HFFc6 (cell line): ENCODE measurements around the gene PRMT1. TPM values are rescaled to one million over a fixed set of nuclear protein-coding genes. Genes with fewer than 3 reads are reported as not detected.
A peak's percentile ranks its signal among the peaks of the same experiment; 100 is the strongest.

Experiments
- DNase-seq: peaks from one replicate; pipeline ENCODE4 v3.0.0-alpha.2; 2018
- H3K27ac Mint-ChIP-seq: 2 replicates; pipeline ENCODE4 v1.8.0; 2020; ENCODE audit warnings: mild to moderate bottlenecking, mixed read lengths
- H3K27me3 Mint-ChIP-seq: 2 replicates; pipeline ENCODE4 v1.8.0; 2021; ENCODE audit warnings: mild to moderate bottlenecking, moderate library complexity, mixed read lengths; ENCODE audit not compliant: insufficient read depth
- H3K36me3 Mint-ChIP-seq: 2 replicates; pipeline ENCODE4 v1.8.0; 2021; ENCODE audit warnings: low read depth, mixed read lengths
- H3K4me1 Mint-ChIP-seq: 2 replicates; pipeline ENCODE4 v1.8.0; 2020; ENCODE audit warnings: low read depth, mixed read lengths
- H3K4me3 Mint-ChIP-seq: 2 replicates; pipeline ENCODE4 v1.8.0; 2020; ENCODE audit warnings: mild to moderate bottlenecking, moderate library complexity, mixed read lengths
- H3K9me3 Mint-ChIP-seq: 2 replicates; pipeline ENCODE4 v1.8.0; 2020; ENCODE audit warnings: mild to moderate bottlenecking, mixed read lengths
- total RNA-seq, 6 experiments: library from RNA; stranded (reverse); fragmentation: NEBNext Ultra II Directional; extraction: Animal tissue kit (Norgen Biotek cat#: 25700); gene quantifications; 2 replicates in 1 of 6; 3 replicates in 5 of 6; pipeline ENCODE4 v1.2.3, GENCODE V29; 2021
- TF ChIP-seq, protein P1 (sequence below): fragments of 200-600 bp; sonication (generic); IDR thresholded peaks from 2 replicates; pipeline ENCODE4 v1.5.0; 2021; ENCODE audit warnings: antibody characterized with exemption, mild to moderate bottlenecking

PRMT1 gene
- total RNA-seq, 6 experiments from 2014 or later, result 209 to 226 (median 217) TPM

DNA sequence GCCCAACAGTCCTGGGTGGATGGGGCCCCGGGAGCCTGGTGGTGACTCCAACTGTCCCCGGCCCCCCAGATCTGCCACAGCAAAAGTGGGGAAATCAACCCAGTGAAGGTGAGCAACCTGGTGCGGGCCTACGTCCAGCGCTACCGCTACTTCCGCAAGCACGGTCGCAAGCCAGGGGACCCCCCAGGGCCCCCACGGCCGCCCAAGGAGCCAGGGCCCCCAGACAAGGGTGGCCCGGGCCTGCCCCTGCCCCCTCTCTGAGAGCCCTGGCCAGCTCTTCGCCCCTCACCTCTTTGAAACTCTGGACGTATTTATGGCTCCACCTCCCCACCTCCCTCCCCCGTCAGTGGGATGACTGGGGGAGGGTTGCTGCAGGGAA lies 18.9 kb upstream of the PRMT1 start:
- peaks cover 18% of the 10 kb centered on the region for H3K36me3 Mint-ChIP-seq
- peaks cover 5% of the 10 kb centered on the region for H3K27me3 Mint-ChIP-seq
- H3K9me3 Mint-ChIP-seq, result no peaks in the 10 kb centered on the region
- DNase-seq, result no peak
- no peaks in the 10 kb centered on the region for H3K4me1 Mint-ChIP-seq
- no peak overlapping the region for H3K27ac Mint-ChIP-seq
- TF ChIP-seq, protein P1, sequence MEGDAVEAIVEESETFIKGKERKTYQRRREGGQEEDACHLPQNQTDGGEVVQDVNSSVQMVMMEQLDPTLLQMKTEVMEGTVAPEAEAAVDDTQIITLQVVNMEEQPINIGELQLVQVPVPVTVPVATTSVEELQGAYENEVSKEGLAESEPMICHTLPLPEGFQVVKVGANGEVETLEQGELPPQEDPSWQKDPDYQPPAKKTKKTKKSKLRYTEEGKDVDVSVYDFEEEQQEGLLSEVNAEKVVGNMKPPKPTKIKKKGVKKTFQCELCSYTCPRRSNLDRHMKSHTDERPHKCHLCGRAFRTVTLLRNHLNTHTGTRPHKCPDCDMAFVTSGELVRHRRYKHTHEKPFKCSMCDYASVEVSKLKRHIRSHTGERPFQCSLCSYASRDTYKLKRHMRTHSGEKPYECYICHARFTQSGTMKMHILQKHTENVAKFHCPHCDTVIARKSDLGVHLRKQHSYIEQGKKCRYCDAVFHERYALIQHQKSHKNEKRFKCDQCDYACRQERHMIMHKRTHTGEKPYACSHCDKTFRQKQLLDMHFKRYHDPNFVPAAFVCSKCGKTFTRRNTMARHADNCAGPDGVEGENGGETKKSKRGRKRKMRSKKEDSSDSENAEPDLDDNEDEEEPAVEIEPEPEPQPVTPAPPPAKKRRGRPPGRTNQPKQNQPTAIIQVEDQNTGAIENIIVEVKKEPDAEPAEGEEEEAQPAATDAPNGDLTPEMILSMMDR, result no peak
- no peak overlapping the region for H3K4me3 Mint-ChIP-seq

DNA sequence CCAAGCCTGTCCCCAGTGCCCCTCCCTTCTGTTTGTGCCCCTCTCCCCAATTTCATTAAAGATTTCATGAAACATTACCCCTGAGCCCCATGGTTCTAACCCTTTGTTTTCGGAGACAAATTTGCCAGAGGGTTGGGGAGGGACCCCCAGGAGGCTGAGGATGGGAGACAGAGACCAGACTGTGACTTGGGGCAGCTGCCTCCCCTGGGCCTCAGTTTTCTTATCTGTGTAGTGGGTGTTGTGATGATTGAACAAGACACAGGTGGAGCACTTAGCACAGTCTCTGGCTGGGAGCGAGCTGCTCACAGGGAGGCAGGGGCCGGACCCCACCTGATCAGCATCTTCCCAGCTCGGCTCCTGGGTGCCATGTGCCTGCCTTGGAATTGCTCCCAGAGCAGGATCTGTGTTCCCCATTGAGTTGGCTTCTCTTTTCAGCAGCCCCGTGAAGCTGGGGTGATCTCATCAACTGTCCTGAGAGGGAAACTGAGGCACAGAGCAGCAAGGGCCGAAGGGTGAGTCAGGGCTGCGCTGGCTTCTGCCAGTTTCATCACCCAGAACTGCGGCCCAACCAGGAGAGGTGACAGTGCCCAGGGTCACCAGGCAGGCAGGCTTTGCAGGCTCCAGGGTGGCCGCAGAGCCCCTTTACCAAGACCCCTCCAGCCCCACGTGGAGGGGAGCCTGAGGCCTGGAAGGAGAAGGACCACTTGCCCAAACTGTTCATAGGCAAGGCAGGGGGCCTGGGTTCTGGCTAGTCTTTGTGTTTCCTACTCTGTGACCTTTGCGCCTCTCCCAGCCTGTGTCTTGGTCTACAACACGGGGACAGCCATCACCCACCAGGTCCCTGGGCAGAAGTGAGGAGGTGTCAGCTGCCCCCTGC lies 18.3 kb upstream of the PRMT1 start:
- Mint-ChIP-seq H3K27me3 (peaks cover 5% of the 10 kb centered on the region), H3K9me3 (no peaks in the 10 kb centered on the region), H3K36me3 (peaks cover 18% of the 10 kb centered on the region), H3K4me1 (peaks cover 1% of the 10 kb centered on the region), H3K4me3 (no peak overlapping the region), H3K27ac (no peak overlapping the region)
- TF ChIP-seq, protein P1, result no peak
- no peak for DNase-seq

DNA sequence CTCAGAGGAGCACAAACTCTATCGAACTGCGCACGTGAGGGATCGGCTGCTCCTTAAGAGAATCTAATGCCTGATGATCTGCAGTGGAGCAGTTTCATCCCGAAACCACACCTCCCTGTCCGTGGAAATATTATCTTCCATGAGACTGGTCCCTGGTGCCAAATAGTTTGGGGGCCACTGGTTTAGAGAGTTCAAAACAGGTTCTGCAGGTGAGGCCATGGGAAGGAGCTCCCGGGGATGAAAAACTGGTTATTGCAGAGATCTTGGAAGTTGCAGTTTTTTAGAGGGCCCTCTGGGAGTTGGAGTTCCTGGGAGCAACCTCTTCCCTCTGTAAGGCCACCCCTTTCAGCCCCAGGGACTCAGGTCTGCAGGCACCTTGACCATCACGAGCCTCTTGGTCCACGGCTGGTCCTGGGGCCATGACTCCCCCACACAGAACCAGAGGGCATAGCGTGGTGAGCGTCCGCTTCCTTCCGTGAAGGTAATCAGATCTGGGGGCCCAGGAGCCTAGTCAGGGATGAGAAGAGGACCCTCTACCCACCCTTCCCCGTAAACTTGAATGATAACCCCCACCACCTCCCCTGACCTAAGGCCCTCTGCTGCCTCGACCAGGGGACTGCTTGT lies 16.6 kb upstream of the PRMT1 start:
- no peak overlapping the region for H3K4me3 Mint-ChIP-seq
- H3K9me3 Mint-ChIP-seq, result no peaks in the 10 kb centered on the region
- no peak for DNase-seq
- H3K36me3 Mint-ChIP-seq, result peaks cover 12% of the 10 kb centered on the region; the same call in 1 of the 2 replicates
- peaks cover 8% of the 10 kb centered on the region for H3K27me3 Mint-ChIP-seq
- TF ChIP-seq, protein P1, result no peak
- H3K4me1 Mint-ChIP-seq, result peaks cover 8% of the 10 kb centered on the region
- H3K27ac Mint-ChIP-seq, result no peak overlapping the region; the same call in 1 of the 2 replicates

DNA sequence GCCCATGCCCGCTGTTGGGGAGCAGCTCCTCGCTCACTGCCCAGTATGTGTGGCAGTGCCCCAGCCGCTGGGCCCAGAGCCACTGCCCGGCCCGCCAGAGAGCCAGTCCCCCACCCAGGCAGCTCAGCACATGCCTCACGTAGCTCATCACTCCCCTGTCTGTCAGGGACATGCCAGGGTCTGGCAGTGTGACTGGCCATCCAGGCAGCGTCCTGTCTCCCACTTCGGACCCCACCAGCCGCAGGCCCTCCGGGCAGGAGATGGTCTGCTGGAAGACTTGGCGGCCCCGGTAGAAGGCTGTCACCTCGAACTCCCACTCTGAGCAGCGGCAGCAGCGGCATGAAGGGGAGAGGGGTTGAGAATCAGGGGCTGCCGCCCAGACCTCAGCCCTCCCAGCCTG lies 15.1 kb upstream of the PRMT1 start:
- TF ChIP-seq, protein P1, result no peak
- H3K4me1 Mint-ChIP-seq, result peaks cover 16% of the 10 kb centered on the region
- no peaks in the 10 kb centered on the region for H3K9me3 Mint-ChIP-seq
- peaks cover 12% of the 10 kb centered on the region; the same call in 1 of the 2 replicates for H3K36me3 Mint-ChIP-seq
- peaks cover 11% of the 10 kb centered on the region for H3K27me3 Mint-ChIP-seq
- H3K27ac Mint-ChIP-seq, result no peak overlapping the region
- H3K4me3 Mint-ChIP-seq, result no peak overlapping the region
- DNase-seq, result no peak

DNA sequence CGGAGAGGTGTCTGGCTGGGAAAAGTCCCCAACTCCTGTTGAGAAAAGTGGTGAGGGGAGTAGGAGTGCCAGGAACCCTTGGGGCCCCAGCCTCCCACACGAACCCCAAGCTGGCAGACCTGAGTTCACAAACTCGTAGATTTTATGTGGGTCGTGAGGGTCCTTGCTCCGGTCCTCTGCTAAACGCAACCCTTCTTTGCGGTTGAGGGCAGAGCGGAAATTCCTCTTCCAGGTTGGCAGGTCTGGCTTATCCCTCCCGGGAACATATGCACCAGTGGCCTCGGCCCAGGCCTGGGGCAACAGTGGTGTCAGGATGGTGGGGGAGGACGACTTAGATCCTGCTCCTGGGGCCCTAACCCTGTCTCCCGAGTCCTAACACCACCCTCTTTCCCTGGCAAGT lies 13.8 kb upstream of the PRMT1 start:
- peaks cover 7% of the 10 kb centered on the region; the same call in 1 of the 2 replicates for H3K36me3 Mint-ChIP-seq

More for the DNA sequence above, 13.8 kb upstream of the PRMT1 start:
- Mint-ChIP-seq H3K4me1 (peaks cover 22% of the 10 kb centered on the region), H3K4me3 (no peak overlapping the region; the same call in 1 of the 2 replicates), H3K9me3 (no peaks in the 10 kb centered on the region), H3K27ac (peak overlapping the region; percentile 85; the same call in 1 of the 2 replicates), H3K27me3 (peaks cover 11% of the 10 kb centered on the region)
- TF ChIP-seq, protein P1, result no peak
- DNase-seq, result no peak
